GM12875 (cell line): Measurements from ENCODE around the gene ZNF785.
A peak's percentile ranks its signal among the peaks of the same experiment; 100 is the strongest.
"Not testable (repeated sequence)": the region's sequence is repeated elsewhere in the genome, so short reads cannot be mapped to it uniquely, and the experiment has no call there.

Experiments
- H3K4me3 ChIP-seq: one replicate; pipeline ENCODE4 v1.5.1; 2011; ENCODE audit warnings: low read depth, low read length, control low read depth
- CTCF ChIP-seq: IDR thresholded peaks from 2 replicates; pipeline ENCODE4 v1.5.1; 2011; ENCODE audit warnings: low read depth, mild to moderate bottlenecking, control low read depth, inconsistent platforms, low read length, moderate library complexity, borderline replicate concordance; ENCODE audit not compliant: insufficient read depth

Gene ZNF785

GRCh38 chr16:30546115-30546514, 39.4 kb downstream of the ZNF785 start:
- no peak for TF ChIP-seq CTCF
- no peak overlapping the region for H3K4me3 ChIP-seq

- no peak for TF ChIP-seq CTCF
- H3K4me3 ChIP-seq: no peak overlapping the region
Observed at GRCh38 chr16:30543067-30543466, 42.4 kb downstream of the ZNF785 start.

- no peak for TF ChIP-seq CTCF
- H3K4me3 ChIP-seq: no peak overlapping the region
Observed at GRCh38 chr16:30541502-30542329, 43.8 kb downstream of the ZNF785 start.

- not testable (repeated sequence) for H3K4me3 ChIP-seq
Observed at GRCh38 chr16:30540916-30541464, 44.5 kb downstream of the ZNF785 start.

- not testable (repeated sequence) for H3K4me3 ChIP-seq
Observed at GRCh38 chr16:30539986-30540526, 45.4 kb downstream of the ZNF785 start.

- no peak overlapping the region for H3K4me3 ChIP-seq
- no peak for TF ChIP-seq CTCF
Observed at GRCh38 chr16:30539000-30539964, 46.2 kb downstream of the ZNF785 start.

GRCh38 chr16:30536391-30537024, 49.0 kb downstream of the ZNF785 start:
- not testable (repeated sequence) for H3K4me3 ChIP-seq

- TF ChIP-seq CTCF: peak; percentile 61
- peak overlapping the region; percentile 77 for H3K4me3 ChIP-seq
Observed at GRCh38 chr16:30535777-30536190, 49.7 kb downstream of the ZNF785 start.
